ENCODE results near the gene MAEA.

GRCh38 chr4:1294424-1294823 lies 4.7 kb downstream of the MAEA start:
- TF ChIP-seq, protein P1, sequence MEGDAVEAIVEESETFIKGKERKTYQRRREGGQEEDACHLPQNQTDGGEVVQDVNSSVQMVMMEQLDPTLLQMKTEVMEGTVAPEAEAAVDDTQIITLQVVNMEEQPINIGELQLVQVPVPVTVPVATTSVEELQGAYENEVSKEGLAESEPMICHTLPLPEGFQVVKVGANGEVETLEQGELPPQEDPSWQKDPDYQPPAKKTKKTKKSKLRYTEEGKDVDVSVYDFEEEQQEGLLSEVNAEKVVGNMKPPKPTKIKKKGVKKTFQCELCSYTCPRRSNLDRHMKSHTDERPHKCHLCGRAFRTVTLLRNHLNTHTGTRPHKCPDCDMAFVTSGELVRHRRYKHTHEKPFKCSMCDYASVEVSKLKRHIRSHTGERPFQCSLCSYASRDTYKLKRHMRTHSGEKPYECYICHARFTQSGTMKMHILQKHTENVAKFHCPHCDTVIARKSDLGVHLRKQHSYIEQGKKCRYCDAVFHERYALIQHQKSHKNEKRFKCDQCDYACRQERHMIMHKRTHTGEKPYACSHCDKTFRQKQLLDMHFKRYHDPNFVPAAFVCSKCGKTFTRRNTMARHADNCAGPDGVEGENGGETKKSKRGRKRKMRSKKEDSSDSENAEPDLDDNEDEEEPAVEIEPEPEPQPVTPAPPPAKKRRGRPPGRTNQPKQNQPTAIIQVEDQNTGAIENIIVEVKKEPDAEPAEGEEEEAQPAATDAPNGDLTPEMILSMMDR (IDR thresholded peaks at IDR 0.05; ENCODE audit: insufficient read depth, low read length, poor library complexity, severe bottlenecking), result no peak
- no peak for TF ChIP-seq EZH2phosphoT487 (conservative IDR thresholded peaks at IDR 0.05; ENCODE audit: low read length)
